Dermis blood vessel endothelial cell (primary cell): Measurements from ENCODE around the gene GRIN2B. TPM values are rescaled to one million over a fixed set of nuclear protein-coding genes. Genes with fewer than 3 reads are reported as not detected.

Experiments
- DNase-seq: peaks from one replicate; pipeline ENCODE4 v3.0.0; 2010
- total RNA-seq: library from RNA; depleted of rRNA; stranded (reverse); fragments of >200 nt; gene quantifications from 2 replicates; pipeline ENCODE4 v1.2.3, GENCODE V29; 2014

GRIN2B gene
- under 0.01 TPM in 1 of 2 replicates, not detected in the other for total RNA-seq

DNA sequence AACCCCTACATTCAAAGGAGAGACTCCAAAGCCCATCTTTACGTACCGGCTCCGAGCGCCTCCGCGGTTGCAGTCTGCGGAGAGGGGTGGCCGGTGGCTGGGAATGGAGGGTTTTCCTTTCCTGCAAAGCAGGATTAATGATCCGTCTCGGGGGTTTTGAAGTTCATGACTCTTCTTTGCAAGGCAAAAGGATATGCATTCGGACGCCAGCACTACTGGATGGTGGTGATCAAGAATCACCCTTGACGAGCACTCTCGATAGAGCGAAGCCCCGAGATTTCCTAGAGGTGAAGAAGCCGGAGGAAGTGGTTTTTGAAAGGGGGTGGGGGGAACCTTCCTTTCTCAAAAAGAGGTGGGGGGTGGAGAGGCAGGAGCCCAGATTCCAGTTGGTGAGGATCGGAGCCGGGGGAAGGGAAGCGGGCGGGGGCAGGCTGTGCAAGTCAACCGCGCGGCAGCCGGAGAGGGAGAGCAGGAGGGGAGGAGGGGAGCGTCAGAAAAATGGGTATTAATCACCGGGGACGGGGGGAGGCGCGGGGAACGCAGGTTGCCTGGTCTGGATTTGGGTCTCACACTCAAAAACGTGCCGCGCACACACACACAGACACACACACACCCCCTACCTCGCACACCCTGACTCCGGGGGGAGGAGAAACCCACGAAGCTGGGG, at the start of gene GRIN2B:
GRIN2B (minus strand) TSS at position 307 of the 667 bp plus-strand sequence. CDS start 115,394 bp downstream, outside the sequence.
- no peak for DNase-seq

GRCh38 chr12:14026537-14026936, 45.1 kb upstream of the GRIN2B start:
- no peak for DNase-seq

- DNase-seq, result no peak
Measured at GRCh38 chr12:14024591-14024990, 43.2 kb upstream of the GRIN2B start.

DNA sequence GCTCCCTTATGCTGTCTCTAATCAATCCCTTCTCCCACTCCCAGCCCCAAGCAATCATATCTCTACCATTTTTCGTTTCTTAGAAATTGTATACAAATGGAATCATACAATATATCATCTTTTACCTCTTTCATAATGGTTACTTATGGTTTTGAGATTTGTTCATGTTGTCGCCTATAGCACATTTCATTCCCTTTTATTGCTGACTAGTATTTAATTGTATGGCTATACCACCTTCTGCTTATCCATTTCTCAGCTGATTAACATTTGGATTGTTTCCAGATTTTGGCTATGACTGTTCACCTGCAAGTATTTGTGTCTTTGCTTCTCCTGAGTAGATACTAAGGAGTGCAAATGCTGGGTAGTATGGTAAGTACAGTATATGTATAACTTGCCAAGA, 36.7 kb upstream of the GRIN2B start:
- no peak for DNase-seq

- DNase-seq, result no peak
Measured at GRCh38 chr12:14010989-14011388, 29.6 kb upstream of the GRIN2B start.

GRCh38 chr12:14007639-14008038, 26.2 kb upstream of the GRIN2B start:
- no peak for DNase-seq

DNA sequence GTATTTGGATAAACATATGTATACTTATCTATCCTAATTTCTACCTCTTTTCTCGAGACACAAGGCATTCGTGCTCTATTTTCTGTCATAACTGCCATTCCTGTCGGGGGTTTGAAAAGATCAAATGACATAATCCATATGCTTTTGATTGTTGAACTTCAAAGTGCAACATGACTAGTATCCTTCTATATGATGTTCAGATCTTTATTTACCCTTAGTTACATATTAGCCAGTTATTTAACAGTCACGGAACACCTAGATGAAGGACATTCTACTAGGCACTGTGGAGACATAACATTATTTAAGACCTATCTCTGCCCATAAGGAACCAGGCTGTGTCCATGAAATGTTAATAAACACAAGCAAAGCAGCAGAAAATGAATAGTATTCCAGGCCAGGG, 11.2 kb upstream of the GRIN2B start:
- no peak for DNase-seq

DNA sequence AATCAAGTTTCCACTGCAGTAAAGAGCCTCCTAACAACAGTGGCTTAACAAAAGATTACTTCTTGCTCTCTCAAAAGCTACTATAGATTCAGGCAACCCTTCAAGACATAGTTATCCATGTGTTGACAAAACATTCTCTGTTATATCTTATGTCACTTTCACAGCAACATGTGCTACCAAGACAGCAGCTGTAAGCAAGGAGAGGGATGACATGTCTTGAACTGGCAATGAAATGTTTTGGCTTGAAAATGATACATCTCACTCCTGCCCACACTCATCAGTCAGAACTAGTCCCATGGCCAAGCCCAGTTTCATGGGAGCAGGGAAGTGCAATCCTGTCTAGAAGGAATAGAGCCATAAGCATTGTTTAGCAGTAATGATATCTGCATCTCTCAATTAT, 10.7 kb upstream of the GRIN2B start:
- no peak for DNase-seq

- no peak for DNase-seq
Measured at GRCh38 chr12:13986031-13986430, 4.6 kb upstream of the GRIN2B start.

DNA sequence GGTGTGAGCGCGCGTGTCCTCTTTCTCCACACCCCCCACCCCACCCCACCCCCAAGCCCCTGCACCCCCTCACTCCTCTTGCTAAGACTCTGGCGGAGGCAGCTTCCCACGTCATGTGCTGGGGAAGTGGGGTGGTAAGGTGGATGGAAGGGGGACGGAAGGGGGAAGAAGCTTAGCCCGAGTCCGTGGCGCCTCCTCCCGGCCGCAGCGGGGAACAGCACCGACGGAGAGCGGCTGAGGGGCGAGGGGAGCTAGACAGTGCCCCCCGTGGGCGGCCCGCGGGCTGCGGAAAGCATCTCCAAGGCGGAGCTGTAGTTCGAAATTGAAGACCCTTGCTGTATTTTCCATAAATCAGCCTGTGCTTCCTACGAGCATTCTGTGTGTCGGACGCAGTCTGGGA, 588 bp upstream of the GRIN2B start:
- DNase-seq, result no peak

DNA sequence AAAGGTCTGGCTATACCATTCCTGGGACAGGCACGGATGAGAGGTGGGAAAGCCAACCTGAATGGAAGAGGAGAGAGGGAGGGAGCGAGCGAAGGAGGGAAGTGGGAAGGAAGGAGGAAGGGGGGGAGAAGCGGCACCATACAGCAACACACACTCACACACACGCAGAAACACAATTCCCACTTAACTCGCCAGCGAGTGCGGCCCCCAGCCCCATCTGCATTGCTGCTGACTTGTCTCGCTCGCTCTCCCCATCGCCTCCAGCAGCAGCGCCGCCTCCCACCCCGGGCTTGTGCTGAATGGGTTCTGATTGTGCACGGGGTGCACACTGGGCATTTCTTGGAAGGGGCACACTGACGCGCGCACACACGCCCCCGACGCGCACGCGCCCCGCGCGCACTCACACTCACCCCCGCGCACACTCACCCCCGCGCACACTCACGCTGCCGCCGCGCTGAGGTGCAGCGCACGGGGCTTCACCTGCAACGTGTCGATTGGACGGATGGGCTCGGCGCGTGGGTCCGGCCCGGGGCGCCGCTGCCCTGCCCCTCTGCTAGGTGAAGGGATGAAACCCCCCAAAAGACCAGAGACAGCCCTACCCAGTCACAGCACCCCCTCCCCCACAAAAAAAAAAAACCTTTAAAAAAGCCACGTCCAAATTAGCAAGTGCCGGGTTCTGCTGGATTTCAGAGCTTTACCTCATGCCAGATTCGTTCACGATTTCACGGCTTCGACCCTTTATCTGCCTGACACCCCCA, 685 bp downstream of the GRIN2B start:
- DNase-seq, result no peak

DNA sequence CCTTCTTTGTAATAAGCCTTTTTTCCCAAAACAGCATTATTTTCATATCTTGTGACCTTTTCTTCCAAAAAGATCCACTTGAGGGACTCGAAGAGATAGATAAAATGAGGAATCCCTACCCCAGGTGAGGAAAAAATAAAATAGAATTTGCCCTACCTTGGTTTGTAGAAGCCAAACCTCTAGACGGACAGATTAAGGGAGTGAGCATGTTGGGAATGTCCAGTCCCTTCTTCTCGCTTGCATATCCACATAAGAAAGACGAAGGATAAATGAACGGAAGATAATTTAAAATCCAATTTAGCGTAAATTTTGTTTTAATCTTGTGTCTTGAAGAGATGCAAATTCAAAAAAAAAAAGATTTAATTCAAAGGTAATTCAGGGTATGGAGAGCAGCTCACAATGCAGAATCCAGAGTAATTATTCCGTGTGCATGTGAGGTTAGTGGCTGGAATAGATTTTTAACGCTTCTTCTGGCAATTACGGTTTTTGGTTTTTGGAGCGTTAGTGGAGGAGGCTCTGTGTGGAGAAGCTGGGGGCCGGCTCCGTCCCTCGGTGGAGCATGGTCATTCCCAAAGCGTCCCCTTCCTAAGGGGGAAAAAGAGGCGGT, 1.5 kb downstream of the GRIN2B start:
- DNase-seq, result no peak

DNA sequence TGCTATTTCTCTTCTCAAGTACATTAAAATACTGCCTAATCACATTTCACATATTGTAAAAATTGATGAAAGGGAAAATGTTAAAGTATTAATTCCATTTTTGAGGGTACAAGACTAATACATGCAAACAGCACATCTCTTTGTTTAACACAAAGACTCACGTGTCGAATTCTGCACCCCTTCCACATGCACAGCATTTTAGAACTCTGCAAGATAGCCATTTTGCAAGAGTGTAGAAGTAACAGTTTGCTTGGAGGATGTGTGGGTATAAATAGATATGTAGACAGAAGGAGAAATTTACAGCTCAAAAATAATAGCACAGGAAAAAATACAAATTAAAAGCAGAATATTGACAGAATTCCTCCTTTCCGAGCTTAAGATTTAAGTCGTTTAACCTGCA, 2.5 kb downstream of the GRIN2B start:
- DNase-seq, result no peak

- DNase-seq, result no peak
Measured at GRCh38 chr12:13976880-13977279, 4.5 kb downstream of the GRIN2B start.

GRCh38 chr12:13976028-13976584, 5.3 kb downstream of the GRIN2B start:
- no peak for DNase-seq

DNA sequence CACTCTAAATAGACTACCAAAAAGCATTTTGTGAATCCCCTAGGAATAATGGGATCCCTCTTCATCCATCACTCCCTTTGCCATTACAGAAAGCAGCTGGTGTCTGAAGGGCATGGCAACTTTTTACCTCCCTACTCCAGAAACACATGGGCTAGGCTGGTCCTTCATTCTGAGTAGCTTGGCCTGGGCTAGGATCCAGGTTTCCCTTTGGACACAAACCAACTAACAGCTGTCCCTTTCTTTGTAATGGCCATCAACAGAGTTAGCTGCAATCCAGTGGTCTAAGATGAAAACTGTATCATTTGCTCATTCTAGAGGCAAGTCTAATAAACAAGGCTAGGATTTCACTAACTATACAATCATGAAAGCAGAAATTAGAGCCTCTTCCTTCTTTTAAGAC, 7.4 kb downstream of the GRIN2B start:
- no peak for DNase-seq

DNA sequence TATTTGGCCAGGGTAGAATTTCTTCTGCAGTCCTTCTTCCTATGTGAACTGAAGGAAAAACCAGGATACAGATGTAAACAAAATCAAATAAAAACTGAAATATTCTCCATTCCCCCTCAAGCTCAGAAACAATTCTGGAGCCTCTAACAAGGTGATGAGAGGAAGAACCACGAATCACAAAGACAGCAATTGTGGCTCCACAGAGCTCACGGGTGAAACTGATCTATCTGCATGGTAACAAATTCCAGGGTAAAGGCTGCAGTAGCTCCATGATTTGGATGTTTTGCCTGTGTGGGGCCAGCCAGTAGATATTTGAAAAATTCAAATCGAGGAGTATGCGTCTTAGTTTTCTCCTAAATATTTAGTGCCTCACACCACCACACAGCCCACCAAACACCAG, 10.6 kb downstream of the GRIN2B start:
- DNase-seq, result no peak

GRCh38 chr12:13968281-13968680, 13.1 kb downstream of the GRIN2B start:
- no peak for DNase-seq

GRCh38 chr12:13964666-13965065, 16.7 kb downstream of the GRIN2B start:
- no peak for DNase-seq

GRCh38 chr12:13962699-13963098, 18.7 kb downstream of the GRIN2B start:
- no peak for DNase-seq

GRCh38 chr12:13961971-13962370, 19.4 kb downstream of the GRIN2B start:
- no peak for DNase-seq

DNA sequence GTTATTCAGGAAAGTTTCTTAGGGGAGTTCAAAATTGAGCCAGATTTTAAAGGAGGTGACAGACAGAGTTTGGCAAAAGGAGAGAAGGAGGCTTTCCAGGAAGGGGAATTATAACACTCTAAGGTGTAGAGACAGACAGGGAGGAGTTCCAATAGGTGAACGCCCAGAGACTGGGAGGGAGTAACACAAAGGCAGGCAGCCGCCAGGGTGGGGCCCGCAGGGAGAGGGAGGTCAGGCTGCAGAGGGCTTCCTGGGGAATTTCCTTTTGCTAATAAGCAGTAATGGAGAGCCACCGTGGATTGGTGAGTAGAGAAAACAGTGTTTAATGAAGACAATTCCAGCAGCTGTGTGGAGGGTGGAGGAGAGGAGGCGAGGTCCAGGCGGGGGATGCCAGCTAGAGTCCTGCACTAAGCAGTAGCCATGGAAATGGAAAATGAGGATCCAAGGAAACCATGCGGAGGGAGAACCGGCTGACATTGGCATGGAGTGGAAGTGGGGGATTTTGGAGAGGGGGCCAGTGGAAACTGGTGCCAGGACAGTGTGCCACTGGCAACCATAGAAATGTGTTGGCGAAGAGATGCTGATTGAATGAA, 22.2 kb downstream of the GRIN2B start:
- no peak for DNase-seq

- DNase-seq, result no peak
Measured at GRCh38 chr12:13957576-13957975, 23.8 kb downstream of the GRIN2B start.
